Gastrocnemius medialis (tissue), 4 donors: ENCODE measurements around the gene ARHGAP25. TPM values are rescaled to one million over a fixed set of nuclear protein-coding genes. Genes with fewer than 3 reads are reported as not detected.

Experiments used
- ATAC-seq, 2 donors: fragments of 150-250 bp; one replicate each; pipeline ENCODE4 v1.9.1; 2016
- DNase-seq, 2 donors: peaks; one replicate each; pipeline ENCODE4 v3.0.0-alpha.2; 2019
- H3K27ac ChIP-seq, 4 donors: fragments of 200-600 bp; sonication (generic); 1 replicate in 1 of 4; 2 replicates in 3 of 4; pipeline ENCODE4 v1.5.1; 2016 to 2018; ENCODE audit warnings: mild to moderate bottlenecking in 2 of 4, moderate library complexity in 1 of 4
- H3K27me3 ChIP-seq, 3 donors: fragments of 200-600 bp; sonication (generic) in 2 of 3; 1 replicate in 1 of 3; 2 replicates in 2 of 3; pipeline versions ENCODE4 v1.5.1 to v1.6.0; 2016 to 2019; ENCODE audit warnings: mild to moderate bottlenecking in 1 of 3, moderate library complexity in 1 of 3
- H3K36me3 ChIP-seq, 2 donors: fragments of 200-600 bp; sonication (generic) in 1 of 2; one replicate each; pipeline ENCODE4 v1.5.1; 2017 to 2018
- H3K4me1 ChIP-seq, 2 donors: fragments of 200-600 bp; sonication (generic) in 1 of 2; one replicate each; pipeline ENCODE4 v1.5.1; 2016 to 2017; ENCODE audit warnings: mild to moderate bottlenecking in 2 of 2
- H3K4me3 ChIP-seq, 4 donors: fragments of 200-600 bp; sonication (generic) in 3 of 4; 1 replicate in 1 of 4; 2 replicates in 3 of 4; pipeline ENCODE4 v1.5.1; 2016 to 2019; ENCODE audit warnings: mild to moderate bottlenecking in 2 of 4
- H3K9me3 ChIP-seq, 3 donors: fragments of 200-600 bp; sonication (generic) in 2 of 3; 1 replicate in 1 of 3; 2 replicates in 2 of 3; pipeline ENCODE4 v1.5.1; 2016 to 2019
- CTCF ChIP-seq, 5 experiments: fragments of 450-650 bp in 3 of 5; fragments of 200-600 bp in 2 of 5; sonication (generic) in 2 of 5; IDR thresholded peaks in 4 of 5; conservative IDR thresholded peaks in 1 of 5; 1 replicate in 4 of 5; 2 replicates in 1 of 5; pipeline ENCODE4 v1.5.1; 2016 to 2019; ENCODE audit warnings: antibody characterized with exemption in 5 of 5, mild to moderate bottlenecking in 3 of 5, moderate library complexity in 3 of 5
- POLR2A ChIP-seq, 2 donors: fragments of 450-650 bp; IDR thresholded peaks; one replicate each; pipeline ENCODE4 v1.6.1; 2017; ENCODE audit warnings: antibody characterized with exemption in 2 of 2, mild to moderate bottlenecking in 2 of 2, moderate library complexity in 2 of 2
- in situ Hi-C, 4 donors: fragments of 200-750 bp; cut with MboI; loops; one replicate each; pipeline versions ENCODE4 v1.15.0 to v1.8.0; 2017; ENCODE audit warnings: low sequenced_read_pairs in 4 of 4
- intact Hi-C: fragments of 100-400 bp; cut with DNase I; formaldehyde crosslinking; loops from one replicate; pipeline ENCODE4 v1.15.1; 2023; ENCODE audit warnings: low total_unique reads
- total RNA-seq, 4 donors: library from RNA; depleted of rRNA; stranded (reverse); fragments of >200 nt; gene quantifications; one replicate each; pipeline versions ENCODE4 v1.1.0 to v1.2.3, GENCODE V29; 2016

Gene ARHGAP25
- total RNA-seq, 4 donors from 2014 or later = 1.9 to 6.8 (median 3.0) TPM

- H3K4me1 ChIP-seq = no peaks in the 10 kb centered on the region
- intact Hi-C loops = no loop called here
- TF ChIP-seq CTCF (IDR thresholded peaks at IDR 0.05 in 4 of 5, conservative IDR thresholded peaks at IDR 0.05 in 1 of 5) (no peak), POLR2A (IDR thresholded peaks at IDR 0.05) (no peak)
- H3K9me3 ChIP-seq = no peaks in the 10 kb centered on the region
- in situ Hi-C loops = loop anchor here in 1 of 4 donors (25.0 kb wide), 1 partner anchor 170 kb away; no protein-coding TSS in a partner anchor
- DNase-seq (no peak), ATAC-seq (no peak)
- no peak overlapping the region for H3K27ac ChIP-seq
- no peak overlapping the region for H3K4me3 ChIP-seq
- H3K27me3 ChIP-seq = no peaks in the 10 kb centered on the region
- no peaks in the 10 kb centered on the region for H3K36me3 ChIP-seq
Observed at GRCh38 chr2:68741805-68742306, 7.2 kb downstream of the ARHGAP25 start.

GRCh38 chr2:68742626-68743415 is 8.2 kb downstream of the ARHGAP25 start:
- ATAC-seq (no peak), DNase-seq (no peak)
- intact Hi-C loops = no loop called here
- Histone ChIP-seq H3K27ac (no peak overlapping the region), H3K4me3 (no peak overlapping the region), H3K9me3 (no peaks in the 10 kb centered on the region), H3K27me3 (no peaks in the 10 kb centered on the region), H3K36me3 (no peaks in the 10 kb centered on the region), H3K4me1 (no peaks in the 10 kb centered on the region)
- no peak for TF ChIP-seq CTCF (IDR thresholded peaks at IDR 0.05 in 4 of 5, conservative IDR thresholded peaks at IDR 0.05 in 1 of 5)
- TF ChIP-seq POLR2A (IDR thresholded peaks at IDR 0.05) = no peak
- in situ Hi-C loops = loop anchor here in 1 of 4 donors (25.0 kb wide), 1 partner anchor 169 kb away; no protein-coding TSS in a partner anchor

- TF ChIP-seq CTCF (IDR thresholded peaks at IDR 0.05 in 4 of 5, conservative IDR thresholded peaks at IDR 0.05 in 1 of 5) (no peak), POLR2A (IDR thresholded peaks at IDR 0.05) (no peak)
- Histone ChIP-seq H3K36me3 (no peaks in the 10 kb centered on the region), H3K27me3 (no peaks in the 10 kb centered on the region), H3K4me1 (no peaks in the 10 kb centered on the region), H3K9me3 (no peaks in the 10 kb centered on the region), H3K4me3 (no peak overlapping the region), H3K27ac (no peak overlapping the region)
- no peak for ATAC-seq
- no peak for DNase-seq
- in situ Hi-C loops = loop anchor here in 1 of 4 donors (25.0 kb wide), 1 partner anchor 169 kb away; no protein-coding TSS in a partner anchor
- intact Hi-C loops = no loop called here
Observed at GRCh38 chr2:68743531-68743930, 8.9 kb downstream of the ARHGAP25 start.

- no peaks in the 10 kb centered on the region for H3K9me3 ChIP-seq
- H3K4me1 ChIP-seq = no peaks in the 10 kb centered on the region
- no peaks in the 10 kb centered on the region for H3K36me3 ChIP-seq
- H3K27ac ChIP-seq = no peak overlapping the region
- TF ChIP-seq POLR2A (IDR thresholded peaks at IDR 0.05) (no peak), CTCF (IDR thresholded peaks at IDR 0.05 in 4 of 5, conservative IDR thresholded peaks at IDR 0.05 in 1 of 5) (no peak)
- in situ Hi-C loops = loop anchor here in 1 of 4 donors (25.0 kb wide), 1 partner anchor 168 kb away; no protein-coding TSS in a partner anchor
- intact Hi-C loops = no loop called here
- H3K4me3 ChIP-seq = no peak overlapping the region
- no peak for ATAC-seq
- no peak for DNase-seq
- no peaks in the 10 kb centered on the region for H3K27me3 ChIP-seq
Observed at GRCh38 chr2:68744366-68744912, 9.8 kb downstream of the ARHGAP25 start.
